Fibroblast of skin of left biceps (primary cell): ENCODE measurements around the gene LTA4H.

ENCODE experiments used
- DNase-seq, 2 experiments: peaks; one replicate each; pipeline ENCODE4 v3.0.0-alpha.2; 2013; ENCODE audit warnings: low read depth in 2 of 2

The LTA4H gene

DNA sequence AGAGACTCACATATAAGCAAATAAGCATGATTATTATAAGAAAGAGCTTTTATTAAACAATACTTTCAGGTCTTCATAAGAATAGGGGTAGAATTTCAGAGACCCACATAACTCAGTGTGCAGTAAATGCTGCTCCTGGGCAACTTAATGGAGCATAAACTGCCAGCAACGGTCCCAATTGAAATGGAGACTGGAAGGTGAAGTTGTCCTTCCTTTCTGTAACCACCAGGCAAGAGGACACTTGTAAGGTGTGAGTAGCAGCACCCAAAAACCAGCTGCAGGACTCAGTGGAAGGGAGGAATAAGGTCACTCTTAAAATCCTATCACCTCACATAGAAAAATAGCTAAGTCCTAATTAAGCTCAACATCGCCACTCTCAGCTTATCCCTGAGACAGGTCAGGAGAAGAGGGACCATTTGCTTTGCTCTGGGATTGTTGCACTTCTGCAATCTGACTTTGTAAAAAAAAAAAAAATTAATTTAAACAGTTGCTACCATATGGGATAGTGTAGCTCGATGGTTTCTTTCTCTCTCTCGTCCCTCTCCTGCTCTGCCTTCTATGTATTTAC is 22.7 kb upstream of the LTA4H start:
- no peak for DNase-seq

- no peak for DNase-seq
Measured at GRCh38 chr12:96056646-96057455, 21.5 kb upstream of the LTA4H start.

GRCh38 chr12:96054244-96054610 is 18.8 kb upstream of the LTA4H start:
- no peak for DNase-seq

DNA sequence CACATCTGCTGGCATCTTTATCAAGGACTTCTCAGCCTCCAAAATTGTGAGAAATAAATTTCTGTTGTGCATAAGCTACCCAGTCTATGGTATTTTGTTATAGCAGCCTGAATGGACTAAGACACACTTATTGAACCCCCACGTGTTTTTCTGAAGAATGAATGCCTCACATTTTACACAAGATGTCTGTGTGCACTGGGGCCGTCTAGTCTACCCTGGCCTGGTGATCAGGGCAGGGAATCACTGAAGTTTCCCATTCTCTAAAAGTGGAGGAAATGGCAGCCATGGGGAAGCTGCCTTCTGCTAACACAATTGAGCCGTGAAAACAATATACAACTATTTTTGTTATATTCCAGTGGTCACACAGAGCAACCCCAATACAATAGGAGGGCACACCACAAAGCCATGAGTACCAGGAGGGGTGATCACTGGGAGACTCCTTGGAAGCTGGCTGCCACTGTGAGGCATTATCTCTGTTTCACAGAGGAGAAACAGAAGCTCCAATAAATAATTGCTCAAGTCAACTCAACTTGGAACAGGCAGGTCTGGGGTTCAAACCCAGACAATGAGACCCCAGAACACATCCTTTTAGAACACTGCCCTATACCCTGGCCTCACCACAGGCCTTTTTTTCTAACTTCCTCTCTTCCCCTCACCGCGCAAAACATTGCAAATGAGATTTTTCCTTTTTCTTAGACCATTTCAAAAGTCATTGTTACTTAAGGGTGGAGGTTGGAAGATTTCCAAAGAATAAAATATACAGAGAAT is 18.3 kb upstream of the LTA4H start:
- no peak for DNase-seq

- DNase-seq: no peak
Measured at GRCh38 chr12:96051756-96052485, 16.5 kb upstream of the LTA4H start.

DNA sequence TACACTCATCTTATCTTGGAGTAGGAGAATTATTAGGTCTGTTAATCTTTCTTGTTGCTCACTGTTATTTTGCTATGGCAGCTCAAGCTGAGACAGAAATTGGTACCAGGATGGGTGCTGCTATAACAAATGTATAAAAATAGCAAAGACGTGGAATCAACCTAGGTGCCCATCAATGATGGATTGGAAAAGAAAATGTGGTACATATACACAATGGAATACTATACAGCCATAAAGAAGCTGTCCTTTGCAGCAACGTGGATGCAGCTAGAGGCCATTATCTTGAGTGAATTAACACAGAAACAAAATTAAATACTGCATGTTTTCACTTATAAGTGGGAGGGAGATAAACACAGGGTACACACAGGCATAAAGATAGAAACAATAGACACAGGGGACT is 14.8 kb upstream of the LTA4H start:
- DNase-seq: no peak

- DNase-seq: no peak
Measured at GRCh38 chr12:96049101-96049500, 13.7 kb upstream of the LTA4H start.

GRCh38 chr12:96048393-96048969 is 13.1 kb upstream of the LTA4H start:
- DNase-seq: no peak

DNA sequence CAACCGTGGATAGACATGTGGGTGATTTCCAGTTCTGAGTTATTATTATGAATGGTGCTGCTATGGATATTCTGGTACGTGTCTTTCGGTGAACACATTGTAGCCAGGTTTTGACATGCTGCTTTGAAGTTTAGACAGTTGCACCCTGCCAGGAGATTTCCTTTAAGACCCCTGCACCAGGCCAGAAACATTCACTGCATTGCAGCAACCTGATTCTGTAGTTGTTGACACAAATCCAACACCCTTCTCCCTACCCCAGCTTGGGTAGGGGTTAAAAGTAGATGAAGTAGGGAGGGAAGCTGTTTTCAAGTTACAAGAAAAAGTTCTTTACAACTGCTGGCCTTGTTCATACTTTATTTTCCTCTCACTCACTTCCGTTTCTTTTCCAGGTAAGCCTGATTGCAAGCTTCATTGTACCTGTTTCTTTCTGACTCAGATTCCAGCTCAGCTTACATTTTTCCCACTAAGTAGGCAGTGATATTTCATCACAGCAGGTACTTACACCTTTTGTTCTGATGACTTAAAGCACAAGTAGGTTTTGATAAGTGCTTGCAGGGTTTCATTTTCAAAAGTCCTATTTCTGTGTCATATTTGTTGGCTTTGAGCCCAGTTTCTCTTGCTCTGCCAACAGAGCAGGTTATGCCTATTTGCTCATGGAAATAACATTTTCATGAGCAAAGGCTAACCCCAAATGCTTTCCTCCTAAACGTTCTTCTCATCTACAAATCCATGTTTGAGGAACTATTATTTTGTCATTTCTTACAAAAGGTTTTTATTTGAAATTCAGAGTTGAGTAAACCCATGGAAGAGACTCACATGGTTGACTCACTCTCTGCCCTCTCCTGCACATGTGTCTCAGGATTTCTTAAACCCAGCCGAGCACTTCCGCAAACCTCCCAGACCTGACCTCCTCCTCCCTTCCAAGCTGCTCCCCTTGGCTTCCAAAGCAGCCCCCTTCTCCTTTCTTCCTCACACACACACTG is 12.1 kb upstream of the LTA4H start:
- no peak for DNase-seq

DNA sequence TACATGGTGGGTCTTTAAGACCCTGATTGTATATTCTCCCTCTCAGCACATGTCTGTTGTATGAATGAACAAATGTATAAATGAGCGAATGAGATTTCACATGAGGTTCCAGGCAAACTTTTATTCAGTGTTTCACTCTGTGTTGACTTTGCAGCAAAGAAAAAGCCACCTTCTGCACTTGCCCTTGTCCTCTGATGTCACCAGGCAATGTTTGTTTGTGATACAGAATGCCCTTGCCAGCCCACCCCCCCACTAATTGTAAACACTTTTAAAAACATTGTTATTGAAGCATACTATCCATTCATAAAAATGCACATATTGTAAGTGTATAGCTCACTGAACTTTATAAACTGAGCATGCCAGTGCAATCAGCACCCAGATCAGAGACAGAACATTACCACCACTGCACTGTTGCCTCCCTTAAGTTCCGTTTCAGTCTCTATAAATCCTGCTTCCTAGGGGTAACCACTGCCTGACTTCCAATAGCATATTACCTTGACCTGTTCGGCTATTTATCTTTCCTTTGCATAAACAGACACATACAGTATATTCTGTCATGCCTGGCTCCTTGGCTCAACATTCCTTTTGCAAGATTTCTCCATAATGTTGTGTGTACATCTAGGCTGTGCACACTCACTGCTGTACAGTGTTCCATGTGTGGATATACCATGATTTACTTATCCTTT is 11.3 kb upstream of the LTA4H start:
- DNase-seq: no peak

DNA sequence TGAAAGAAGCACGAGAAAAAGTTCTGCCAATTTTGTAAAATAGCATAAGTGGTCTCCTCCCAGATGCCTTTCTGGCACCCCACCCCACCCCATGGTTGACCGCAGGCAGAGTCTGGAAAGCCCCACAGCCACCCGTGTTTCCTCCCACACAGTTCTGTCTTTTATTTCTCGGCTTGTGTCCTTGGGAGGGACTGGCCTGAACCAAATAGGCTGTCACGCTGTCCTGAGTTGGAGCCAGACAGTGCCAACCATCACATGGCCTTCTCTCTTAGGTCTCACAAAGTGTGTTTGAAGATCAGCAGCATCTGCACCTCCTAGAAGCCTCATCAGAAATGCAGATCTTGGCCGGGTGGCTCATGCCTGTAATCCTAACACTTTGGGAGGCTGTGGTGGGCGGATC is 10.2 kb upstream of the LTA4H start:
- no peak for DNase-seq

- DNase-seq: no peak
Measured at GRCh38 chr12:96044943-96045290, 9.5 kb upstream of the LTA4H start.

- peak; percentile 28 to 35 for DNase-seq
Measured at GRCh38 chr12:96044017-96044942, 8.9 kb upstream of the LTA4H start.

GRCh38 chr12:96041181-96041580 is 5.8 kb upstream of the LTA4H start:
- DNase-seq: no peak

GRCh38 chr12:96040305-96041133 is 5.1 kb upstream of the LTA4H start:
- no peak for DNase-seq

GRCh38 chr12:96039516-96039915 is 4.1 kb upstream of the LTA4H start:
- no peak for DNase-seq

GRCh38 chr12:96036765-96037455 is 1.5 kb upstream of the LTA4H start:
- DNase-seq: no peak
